Right lobe of liver (tissue), 6 donors: ENCODE data around the gene DNAJC12. TPM values are rescaled to one million over a fixed set of nuclear protein-coding genes. Genes with fewer than 3 reads are reported as not detected.
"Not testable (repeated sequence)": the region's sequence is repeated elsewhere in the genome, so short reads cannot be mapped to it uniquely, and the experiment has no call there.

Experiments
- ATAC-seq, 4 donors: fragments of 200-7000 bp; cut with Tn5 transposase; one replicate each; pipeline ENCODE4 v1.9.1; 2020; ENCODE audit warnings: mild to moderate bottlenecking in 4 of 4, moderate library complexity in 4 of 4
- DNase-seq, 3 donors: peaks; one replicate each; pipeline ENCODE4 v3.0.0-alpha.2; 2020
- H3K27ac ChIP-seq, 3 donors: fragments of 200-600 bp; one replicate each; pipeline ENCODE4 v1.8.0; 2022
- H3K27me3 ChIP-seq, 2 donors: fragments of 200-600 bp; one replicate each; pipeline ENCODE4 v1.8.0; 2022
- H3K36me3 ChIP-seq, 4 donors: fragments of 200-600 bp; sonication (generic) in 1 of 4; one replicate each; pipeline versions ENCODE4 v1.5.1 to v1.8.0; 2017 to 2022; ENCODE audit warnings: control low read depth in 1 of 4
- H3K4me1 ChIP-seq, 4 donors: fragments of 200-600 bp; sonication (generic) in 1 of 4; one replicate each; pipeline versions ENCODE4 v1.5.1 to v1.8.0; 2017 to 2022; ENCODE audit warnings: control low read depth in 1 of 4
- H3K4me3 ChIP-seq, 3 donors: fragments of 200-600 bp; one replicate each; pipeline ENCODE4 v1.8.0; 2022
- H3K9me3 ChIP-seq, 4 donors: fragments of 200-600 bp; sonication (generic) in 1 of 4; one replicate each; pipeline versions ENCODE4 v1.5.1 to v1.8.0; 2017 to 2022; ENCODE audit warnings: control low read depth in 1 of 4
- POLR2A ChIP-seq: fragments of 450-650 bp; IDR thresholded peaks from one replicate; pipeline ENCODE4 v1.6.1; 2017; ENCODE audit warnings: antibody characterized with exemption, mild to moderate bottlenecking
- WGBS: methylation state at CpG from one replicate; pipeline ENCODE4 v1.1.6; 2018; ENCODE audit warnings: low coverage, low lambda C conversion rate; ENCODE audit not compliant: insufficient coverage; ENCODE audit errors: missing lambda C conversion rate; 5-methylcytosine and 5-hydroxymethylcytosine counted together
- intact Hi-C, 2 donors: fragments of 100-400 bp; cut with DNase I; formaldehyde crosslinking; loops; one replicate each; pipeline versions ENCODE4 v1.11.2 to v1.14.1; 2022
- total RNA-seq, 6 experiments: library from RNA; depleted of rRNA in 2 of 6; stranded (reverse); fragments of >200 nt in 2 of 6; fragmentation: NEBNext Ultra II Directional in 3 of 6; extraction: Animal tissue kit (Norgen Biotek cat#: 25700) in 3 of 6; gene quantifications; one replicate each; pipeline versions ENCODE4 v1.1.0 to v1.2.4, GENCODE V29; 2016 to 2023
- TF ChIP-seq, protein P1 (sequence below), 4 donors: fragments of 200-600 bp in 3 of 4; fragments of 450-650 bp in 1 of 4; IDR thresholded peaks; one replicate each; pipeline versions ENCODE4 v1.5.1 to v1.8.0; 2016 to 2022; ENCODE audit warnings: antibody characterized with exemption in 4 of 4, mild to moderate bottlenecking in 2 of 4
- donor health status: DM: no; HTN: yes; CAD: no.
- donor health status: DM: no; HTN: no; CAD: no.
- donor health status: DM: no; HTN: no; CAD: no.
- donor health status: DM: no; HTN: yes; CAD: no.
- donor health status: DM: no; HTN: yes; CAD: no.

The DNAJC12 gene
- total RNA-seq, 6 experiments from 2014 or later, result 11.8 to 25.6 (median 20.9) TPM

DNA sequence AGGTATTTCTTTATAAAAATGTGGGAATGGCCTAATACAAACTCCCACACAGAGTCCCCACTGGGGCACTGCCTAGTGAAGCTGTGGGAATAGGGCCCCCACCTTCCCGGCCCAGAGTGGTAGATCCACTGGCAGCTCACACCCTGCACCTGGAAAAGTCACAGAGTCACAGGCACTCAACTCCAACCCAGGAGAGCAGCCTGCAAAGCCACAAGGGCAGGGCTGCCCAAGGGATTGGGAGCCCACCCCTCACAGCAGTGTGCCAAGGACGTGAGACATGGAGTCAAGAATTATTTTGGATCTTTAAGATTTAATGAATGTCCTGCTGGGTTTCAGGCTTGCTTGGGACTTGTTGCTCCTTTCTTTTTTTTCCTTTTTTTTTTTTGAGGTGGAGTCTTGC, 5.3 kb upstream of the DNAJC12 start:
- Histone ChIP-seq H3K27ac (no peak overlapping the region), H3K36me3 (no peaks in the 10 kb centered on the region), H3K27me3 (no peaks in the 10 kb centered on the region), H3K4me1 (no peaks in the 10 kb centered on the region), H3K4me3 (no peak overlapping the region), H3K9me3 (no peaks in the 10 kb centered on the region)
- TF ChIP-seq, protein P1, sequence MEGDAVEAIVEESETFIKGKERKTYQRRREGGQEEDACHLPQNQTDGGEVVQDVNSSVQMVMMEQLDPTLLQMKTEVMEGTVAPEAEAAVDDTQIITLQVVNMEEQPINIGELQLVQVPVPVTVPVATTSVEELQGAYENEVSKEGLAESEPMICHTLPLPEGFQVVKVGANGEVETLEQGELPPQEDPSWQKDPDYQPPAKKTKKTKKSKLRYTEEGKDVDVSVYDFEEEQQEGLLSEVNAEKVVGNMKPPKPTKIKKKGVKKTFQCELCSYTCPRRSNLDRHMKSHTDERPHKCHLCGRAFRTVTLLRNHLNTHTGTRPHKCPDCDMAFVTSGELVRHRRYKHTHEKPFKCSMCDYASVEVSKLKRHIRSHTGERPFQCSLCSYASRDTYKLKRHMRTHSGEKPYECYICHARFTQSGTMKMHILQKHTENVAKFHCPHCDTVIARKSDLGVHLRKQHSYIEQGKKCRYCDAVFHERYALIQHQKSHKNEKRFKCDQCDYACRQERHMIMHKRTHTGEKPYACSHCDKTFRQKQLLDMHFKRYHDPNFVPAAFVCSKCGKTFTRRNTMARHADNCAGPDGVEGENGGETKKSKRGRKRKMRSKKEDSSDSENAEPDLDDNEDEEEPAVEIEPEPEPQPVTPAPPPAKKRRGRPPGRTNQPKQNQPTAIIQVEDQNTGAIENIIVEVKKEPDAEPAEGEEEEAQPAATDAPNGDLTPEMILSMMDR (IDR thresholded peaks at IDR 0.05), result no peak
- no peak for TF ChIP-seq POLR2A
- ATAC-seq (no peak), DNase-seq (no peak)
- intact Hi-C loops, result no loop called here
- no CpG with 5 or more reads among the region's 2 CpGs for WGBS

DNA sequence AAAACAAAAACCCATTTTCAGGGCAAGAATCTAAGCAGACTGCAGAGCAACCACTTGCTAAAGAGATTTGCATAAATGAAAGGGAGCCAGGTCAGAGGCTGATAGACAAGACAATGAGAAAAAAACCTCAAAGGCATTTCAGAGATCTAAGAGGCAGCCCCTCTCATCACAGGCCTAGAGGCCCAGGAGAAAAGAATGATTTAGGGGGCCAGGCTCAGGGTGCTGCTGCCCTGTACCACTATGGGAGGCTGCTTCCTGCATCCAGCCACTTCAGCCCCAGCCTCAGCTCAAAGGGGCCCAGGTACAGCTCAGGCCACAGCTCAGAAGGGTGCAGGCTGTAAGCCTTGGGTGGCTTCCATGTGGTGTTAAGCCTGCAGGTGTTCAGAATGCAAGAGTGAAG, 3.7 kb upstream of the DNAJC12 start:
- Histone ChIP-seq H3K9me3 (no peaks in the 10 kb centered on the region), H3K27me3 (no peaks in the 10 kb centered on the region), H3K27ac (no peak overlapping the region), H3K4me1 (peaks cover 0 to 4% (median 0%) of the 10 kb centered on the region in 4 donors), H3K4me3 (no peak overlapping the region), H3K36me3 (no peaks in the 10 kb centered on the region)
- intact Hi-C loops, result no loop called here
- DNase-seq, result no peak
- ATAC-seq, result no peak
- TF ChIP-seq POLR2A, result no peak
- TF ChIP-seq, protein P1 (IDR thresholded peaks at IDR 0.05), result no peak

DNA sequence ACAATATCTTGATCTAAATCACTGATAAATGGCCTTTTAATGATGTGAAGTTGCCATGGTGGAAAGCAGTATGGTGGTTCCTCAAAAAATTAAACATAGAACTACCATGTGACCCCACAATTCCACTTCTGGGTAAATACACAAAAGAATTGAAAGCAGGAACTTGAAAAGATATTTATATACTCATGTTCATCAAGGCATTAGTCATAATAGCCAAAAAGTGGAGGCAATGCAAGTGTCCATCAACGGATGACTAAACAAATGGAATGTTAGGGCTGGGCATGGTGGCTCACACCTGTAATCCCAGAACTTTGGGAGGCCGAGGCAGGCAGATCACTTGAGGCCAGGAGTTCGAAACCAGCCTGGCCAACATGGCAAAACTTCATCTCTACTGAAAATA, 2.0 kb upstream of the DNAJC12 start:
- 62% methylated on average over 2 of the region's 3 CpGs for WGBS

DNA sequence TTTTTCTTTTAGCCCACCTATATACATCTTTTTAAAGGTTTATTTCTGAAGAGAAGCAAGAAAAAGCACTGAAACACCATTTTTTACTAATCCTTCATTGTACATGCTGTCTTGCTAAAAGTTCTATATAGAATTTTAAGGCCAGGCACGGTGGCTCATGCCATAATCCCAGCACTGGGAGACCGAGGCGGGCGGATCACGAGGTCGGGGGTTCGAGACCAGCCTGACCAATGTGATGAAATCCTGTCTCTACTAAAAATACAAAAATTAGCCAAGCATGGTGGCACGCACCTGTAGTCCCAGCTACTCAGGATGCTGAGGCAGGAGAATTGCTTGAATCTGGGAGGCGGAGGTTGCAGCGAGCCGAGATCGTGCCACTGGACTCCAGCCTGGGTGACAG, 1.5 kb upstream of the DNAJC12 start:
- H3K27me3 ChIP-seq, H3K36me3 ChIP-seq, H3K9me3 ChIP-seq, H3K27ac ChIP-seq, intact Hi-C loops, H3K4me3 ChIP-seq, ATAC-seq, DNase-seq: not testable (repeated sequence)
- peaks cover 0 to 12% (median 0%) of the 10 kb centered on the region in 4 donors for H3K4me1 ChIP-seq
- 86% methylated on average over 10 of the region's 12 CpGs for WGBS

More for the DNA sequence above, 2.0 kb upstream of the DNAJC12 start:
- ATAC-seq, result no peak
- H3K9me3 ChIP-seq, result no peaks in the 10 kb centered on the region
- intact Hi-C loops, result no loop called here
- no peak overlapping the region for H3K27ac ChIP-seq
- no peaks in the 10 kb centered on the region for H3K27me3 ChIP-seq
- H3K4me3 ChIP-seq, result no peak overlapping the region
- DNase-seq, result no peak
- TF ChIP-seq, protein P1 (IDR thresholded peaks at IDR 0.05), result no peak
- TF ChIP-seq POLR2A, result no peak
- H3K36me3 ChIP-seq, result no peaks in the 10 kb centered on the region
- H3K4me1 ChIP-seq, result peaks cover 0 to 12% (median 0%) of the 10 kb centered on the region in 4 donors

DNA sequence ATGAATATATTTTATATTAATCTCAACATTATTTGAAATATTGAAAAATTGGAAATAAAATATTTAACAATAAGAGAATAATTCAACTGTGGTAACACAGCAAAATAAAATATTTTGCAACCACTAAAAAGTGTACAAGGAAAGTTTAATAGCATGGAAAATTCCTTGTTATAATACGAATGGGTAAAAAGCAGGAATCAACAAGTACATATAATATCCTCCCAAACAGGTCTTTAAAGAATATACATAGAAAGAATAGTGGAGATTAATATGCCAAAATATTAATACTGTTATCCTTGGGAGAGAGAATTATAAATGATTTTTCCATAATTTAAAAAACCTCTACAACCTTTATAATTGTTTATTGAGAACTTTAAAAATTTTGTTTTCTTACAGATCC, 1.0 kb downstream of the DNAJC12 start:
- intact Hi-C loops, result no loop called here
- H3K9me3 ChIP-seq, result no peaks in the 10 kb centered on the region
- H3K27ac ChIP-seq, result peak overlapping the region in 2 of 3 donors; percentile 44 to 72
- peaks cover 0 to 12% (median 0%) of the 10 kb centered on the region in 4 donors for H3K4me1 ChIP-seq
- H3K4me3 ChIP-seq, result peak overlapping the region; percentile 10 to 51 (median 48)
- H3K27me3 ChIP-seq, result no peaks in the 10 kb centered on the region
- DNase-seq, result no peak
- H3K36me3 ChIP-seq, result no peaks in the 10 kb centered on the region
- ATAC-seq, result no peak
- 29% methylated on average over 1 of the region's 1 CpG for WGBS
- TF ChIP-seq, protein P1 (IDR thresholded peaks at IDR 0.05), result no peak
- TF ChIP-seq POLR2A, result no peak
